Muscle layer of duodenum (tissue), 2 donors: ENCODE results near the gene AGBL4.
"Not testable (repeated sequence)": the region's sequence is repeated elsewhere in the genome, so short reads cannot be mapped to it uniquely, and the experiment has no call there.

ENCODE experiments used
- H3K27ac ChIP-seq: one replicate; pipeline ENCODE4 v1.7.0; 2013; ENCODE audit warnings: mild to moderate bottlenecking, low read length
- H3K27me3 ChIP-seq: one replicate; pipeline ENCODE4 v1.7.0; 2013; ENCODE audit warnings: low read depth, mild to moderate bottlenecking, control low read depth, low read length
- H3K36me3 ChIP-seq, 2 donors: one replicate each; pipeline ENCODE4 v1.7.0; 2013; ENCODE audit warnings: low read length in 2 of 2, control low read depth in 1 of 2, mild to moderate bottlenecking in 1 of 2; ENCODE audit not compliant: insufficient read depth in 2 of 2, control insufficient read depth in 1 of 2
- H3K4me1 ChIP-seq, 2 donors: one replicate each; pipeline ENCODE4 v1.7.0; 2013; ENCODE audit warnings: low read length in 2 of 2, mild to moderate bottlenecking in 2 of 2, control low read depth in 1 of 2, moderate library complexity in 1 of 2; ENCODE audit not compliant: insufficient read depth in 2 of 2, control insufficient read depth in 1 of 2
- H3K4me3 ChIP-seq, 2 donors: one replicate each; pipeline ENCODE4 v1.7.0; 2013; ENCODE audit warnings: low read length in 2 of 2, low read depth in 1 of 2, mild to moderate bottlenecking in 1 of 2
- H3K9me3 ChIP-seq, 2 donors: one replicate each; pipeline ENCODE4 v1.7.0; 2013; ENCODE audit warnings: low read length in 2 of 2, control low read depth in 1 of 2, mild to moderate bottlenecking in 1 of 2; ENCODE audit not compliant: control insufficient read depth in 1 of 2
- donor health status: healthy.

AGBL4 gene

GRCh38 chr1:50023292-50024159 is at the start of gene AGBL4:
Gene AGBL4 (minus strand): TSS chr1:50023954.
- H3K9me3 ChIP-seq, result no peaks in the 10 kb centered on the region
- no peak within 1 kb of the TSS for H3K27ac ChIP-seq
- no peaks in the 10 kb centered on the region for H3K4me1 ChIP-seq
- H3K36me3 ChIP-seq, result no peaks in the 10 kb centered on the region
- H3K4me3 ChIP-seq, result peak within 1 kb of the TSS; percentile 49 to 74
- no peaks in the 10 kb centered on the region for H3K27me3 ChIP-seq

GRCh38 chr1:50066806-50067205 is 43.1 kb upstream of the AGBL4 start:
- no peaks in the 10 kb centered on the region for H3K27me3 ChIP-seq
- H3K4me1 ChIP-seq, result no peaks in the 10 kb centered on the region
- no peaks in the 10 kb centered on the region for H3K36me3 ChIP-seq
- no peak overlapping the region for H3K4me3 ChIP-seq
- no peak overlapping the region for H3K27ac ChIP-seq
- no peaks in the 10 kb centered on the region for H3K9me3 ChIP-seq

- H3K36me3 ChIP-seq, result no peaks in the 10 kb centered on the region
- no peak overlapping the region for H3K27ac ChIP-seq
- H3K4me1 ChIP-seq, result no peaks in the 10 kb centered on the region
- H3K9me3 ChIP-seq, result no peaks in the 10 kb centered on the region
- H3K4me3 ChIP-seq, result no peak overlapping the region
- no peaks in the 10 kb centered on the region for H3K27me3 ChIP-seq
Observed at GRCh38 chr1:50060279-50060678, 36.5 kb upstream of the AGBL4 start.

- Histone ChIP-seq H3K27me3 (peaks cover 7% of the 10 kb centered on the region), H3K36me3 (no peaks in the 10 kb centered on the region), H3K4me3 (no peak overlapping the region)
Observed at GRCh38 chr1:50048791-50049190, 25.0 kb upstream of the AGBL4 start.

GRCh38 chr1:50047916-50048694 is 24.4 kb upstream of the AGBL4 start:
- peaks cover 7% of the 10 kb centered on the region for H3K27me3 ChIP-seq
- H3K27ac ChIP-seq, result no peak overlapping the region
- H3K4me3 ChIP-seq, result peak overlapping the region; percentile 18 to 52
- no peaks in the 10 kb centered on the region for H3K9me3 ChIP-seq
- peaks cover 0 to 8% of the 10 kb centered on the region in 2 donors for H3K4me1 ChIP-seq
- H3K36me3 ChIP-seq, result no peaks in the 10 kb centered on the region

More at GRCh38 chr1:50048791-50049190, 25.0 kb upstream of the AGBL4 start:
- H3K27ac ChIP-seq, result no peak overlapping the region
- no peaks in the 10 kb centered on the region for H3K9me3 ChIP-seq
- H3K4me1 ChIP-seq, result peaks cover 0 to 8% of the 10 kb centered on the region in 2 donors

GRCh38 chr1:50038237-50038809 is 14.6 kb upstream of the AGBL4 start:
- Histone ChIP-seq H3K9me3 (no peaks in the 10 kb centered on the region), H3K27me3 (no peaks in the 10 kb centered on the region), H3K27ac (no peak overlapping the region), H3K36me3 (no peaks in the 10 kb centered on the region), H3K4me3 (no peak overlapping the region), H3K4me1 (no peaks in the 10 kb centered on the region)

GRCh38 chr1:50027794-50028193 is 4.0 kb upstream of the AGBL4 start:
- Histone ChIP-seq H3K4me3 (no peak overlapping the region), H3K9me3 (no peaks in the 10 kb centered on the region), H3K36me3 (no peaks in the 10 kb centered on the region), H3K4me1 (no peaks in the 10 kb centered on the region), H3K27ac (no peak overlapping the region), H3K27me3 (no peaks in the 10 kb centered on the region)

- H3K27ac ChIP-seq, result no peak overlapping the region
- no peak overlapping the region for H3K4me3 ChIP-seq
- no peaks in the 10 kb centered on the region for H3K4me1 ChIP-seq
- H3K27me3 ChIP-seq, result no peaks in the 10 kb centered on the region
- H3K9me3 ChIP-seq, result peaks cover 0 to 6% of the 10 kb centered on the region in 2 donors
- H3K36me3 ChIP-seq, result no peaks in the 10 kb centered on the region
Observed at GRCh38 chr1:49995734-49996133, 28.0 kb downstream of the AGBL4 start.

- Histone ChIP-seq H3K27me3 (no peaks in the 10 kb centered on the region), H3K27ac (no peak overlapping the region), H3K4me3 (no peak overlapping the region)
Observed at GRCh38 chr1:49971088-49971487, 52.7 kb downstream of the AGBL4 start.

GRCh38 chr1:49951385-49951784 is 72.4 kb downstream of the AGBL4 start:
- Histone ChIP-seq H3K27ac (no peak overlapping the region), H3K9me3 (no peaks in the 10 kb centered on the region), H3K27me3 (no peaks in the 10 kb centered on the region), H3K36me3 (no peaks in the 10 kb centered on the region), H3K4me3 (no peak overlapping the region), H3K4me1 (no peaks in the 10 kb centered on the region)

More at GRCh38 chr1:49971088-49971487, 52.7 kb downstream of the AGBL4 start:
- Histone ChIP-seq H3K9me3 (no peaks in the 10 kb centered on the region), H3K4me1 (no peaks in the 10 kb centered on the region), H3K36me3 (no peaks in the 10 kb centered on the region)

- not testable (repeated sequence) for H3K9me3 ChIP-seq, H3K27ac ChIP-seq, H3K36me3 ChIP-seq, H3K4me3 ChIP-seq, H3K27me3 ChIP-seq, H3K4me1 ChIP-seq
Observed at GRCh38 chr1:49915301-49915700, 108.5 kb downstream of the AGBL4 start.
